Body of pancreas (tissue), 4 donors: ENCODE results near the gene ACSL3.

Source experiments
- CTCF ChIP-seq, 7 experiments: fragments of 450-650 bp in 4 of 7; fragments of 200-600 bp in 3 of 7; sonication (generic) in 3 of 7; IDR thresholded peaks; one replicate each; pipeline ENCODE4 v1.5.1; 2016 to 2019; ENCODE audit warnings: antibody characterized with exemption in 7 of 7
- POLR2A ChIP-seq, 3 donors: fragments of 450-650 bp; IDR thresholded peaks; one replicate each; pipeline ENCODE4 v1.6.1; 2016; ENCODE audit warnings: antibody characterized with exemption in 3 of 3, mild to moderate bottlenecking in 2 of 3

GRCh38 chr2:222862106-222862908, 1.5 kb downstream of the ACSL3 start:
- TF ChIP-seq CTCF (IDR thresholded peaks at IDR 0.05) (peak in 3 of 7 experiments; percentile 11 to 27 (median 14)), POLR2A (IDR thresholded peaks at IDR 0.05) (no peak)
